ENCODE measurements around the gene EZH1. TPM values are rescaled to one million over a fixed set of nuclear protein-coding genes. Genes with fewer than 3 reads are reported as not detected.

The EZH1 gene
- polyA plus RNA-seq, 1 donor from 2014 or later: 52.5 TPM

GRCh38 chr17:42684929-42685556 lies 59.8 kb downstream of the EZH1 start:
- Histone ChIP-seq H3K27ac (ENCODE audit: low read length) (no peak overlapping the region), H4K20me1 (ENCODE audit: insufficient read depth) (no peaks in the 10 kb centered on the region), H3F3A (ENCODE audit: insufficient read depth, low read length, poor library complexity, severe bottlenecking) (no peaks in the 10 kb centered on the region), H3K27me3 (ENCODE audit: insufficient read depth, low read depth, low read length) (no peaks in the 10 kb centered on the region), H3K79me2 (replicated peaks; ENCODE audit: insufficient read depth, low read length) (peaks cover 4% of the 10 kb centered on the region), H2AFZ (ENCODE audit: low read depth, low read length) (no peak overlapping the region), H3K4me2 (ENCODE audit: low read length) (no peak overlapping the region), H3K9me3 (ENCODE audit: low read length) (no peaks in the 10 kb centered on the region), H3K36me3 (ENCODE audit: insufficient read depth, low read length) (no peaks in the 10 kb centered on the region), H3K9me2 (ENCODE audit: insufficient read depth, low read length) (no peaks in the 10 kb centered on the region), H3K9ac (ENCODE audit: low read length) (no peak overlapping the region), H3K4me3 (ENCODE audit: low read length) (no peak overlapping the region)
- TF ChIP-seq MXI1 (conservative IDR thresholded peaks at IDR 0.05; ENCODE audit: poor library complexity, severe bottlenecking) (no peak), POLR2AphosphoS5 (IDR thresholded peaks at IDR 0.05) (no peak), TAF1 (IDR thresholded peaks at IDR 0.05; ENCODE audit: low read depth) (no peak), CTCF (IDR thresholded peaks at IDR 0.05; ENCODE audit: poor library complexity, severe bottlenecking) (no peak), EZH2 (IDR thresholded peaks at IDR 0.05; ENCODE audit: borderline replicate concordance, insufficient read depth, low read length, poor library complexity, severe bottlenecking) (no peak), REST (IDR thresholded peaks at IDR 0.05; ENCODE audit: borderline replicate concordance) (no peak), RAD21 (conservative IDR thresholded peaks at IDR 0.05) (no peak), SMC3 (conservative IDR thresholded peaks at IDR 0.05; ENCODE audit: poor library complexity) (no peak), EP300 (conservative IDR thresholded peaks at IDR 0.05; ENCODE audit: poor library complexity, severe bottlenecking) (no peak)

- Histone ChIP-seq H3K27ac (ENCODE audit: low read length) (peak overlapping the region; percentile 91), H3K4me3 (ENCODE audit: low read length) (peak overlapping the region; percentile 98), H3K9me2 (ENCODE audit: insufficient read depth, low read length) (no peaks in the 10 kb centered on the region), H4K20me1 (ENCODE audit: insufficient read depth) (no peaks in the 10 kb centered on the region), H3K4me2 (ENCODE audit: low read length) (peak overlapping the region; percentile 66), H3K9ac (ENCODE audit: low read length) (peak overlapping the region; percentile 97), H3F3A (ENCODE audit: insufficient read depth, low read length, poor library complexity, severe bottlenecking) (no peaks in the 10 kb centered on the region), H3K27me3 (ENCODE audit: insufficient read depth, low read depth, low read length) (no peaks in the 10 kb centered on the region), H3K79me2 (replicated peaks; ENCODE audit: insufficient read depth, low read length) (peaks cover 4% of the 10 kb centered on the region), H2AFZ (ENCODE audit: low read depth, low read length) (peak overlapping the region; percentile 46), H3K36me3 (ENCODE audit: insufficient read depth, low read length) (no peaks in the 10 kb centered on the region), H3K9me3 (ENCODE audit: low read length) (no peaks in the 10 kb centered on the region)
- TF ChIP-seq CTCF (IDR thresholded peaks at IDR 0.05; ENCODE audit: poor library complexity, severe bottlenecking): no peak
- TF ChIP-seq POLR2AphosphoS5 (IDR thresholded peaks at IDR 0.05): peak; percentile 27
- peak; percentile 64 for TF ChIP-seq TAF1 (IDR thresholded peaks at IDR 0.05; ENCODE audit: low read depth)
These were observed 61.3 kb downstream of the EZH1 start for GRCh38 chr17:42683407-42684034.
